ENCODE measurements around the gene MED1.
A peak's percentile ranks its signal among the peaks of the same experiment; 100 is the strongest.

MED1 gene

DNA sequence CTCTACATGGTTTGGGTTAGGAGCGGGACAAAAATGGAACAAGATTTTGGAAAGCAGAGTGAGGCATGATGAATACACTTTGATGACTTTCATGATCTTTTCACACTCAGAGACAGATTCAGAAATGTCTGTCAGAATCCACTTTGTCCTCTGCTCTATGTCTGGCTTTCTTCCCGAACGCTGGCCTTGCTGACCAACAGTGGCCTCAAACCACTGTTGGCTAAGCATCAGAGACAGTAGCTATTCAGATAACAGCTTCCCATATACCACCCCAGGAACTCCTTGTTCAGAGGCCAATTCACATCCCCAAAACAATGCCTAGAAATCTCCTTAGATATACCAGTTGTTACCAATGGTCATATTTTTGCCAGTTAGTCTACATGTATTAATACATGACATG lies 90.5 kb downstream of the MED1 start:
- no peak for TF ChIP-seq CTCF (conservative IDR thresholded peaks at IDR 0.05; ENCODE audit: low read length)
- no peak for DNase-seq (ENCODE audit: low read depth)
- no peak overlapping the region for H3K4me3 ChIP-seq (ENCODE audit: low read length)

GRCh38 chr17:39359994-39360393 lies 91.1 kb downstream of the MED1 start:
- H3K4me3 ChIP-seq (ENCODE audit: low read length) = no peak overlapping the region
- TF ChIP-seq CTCF (conservative IDR thresholded peaks at IDR 0.05; ENCODE audit: low read length) = no peak
- no peak for DNase-seq (ENCODE audit: low read depth)

GRCh38 chr17:39357986-39358385 lies 93.1 kb downstream of the MED1 start:
- no peak for TF ChIP-seq CTCF (conservative IDR thresholded peaks at IDR 0.05; ENCODE audit: low read length)
- no peak overlapping the region for H3K4me3 ChIP-seq (ENCODE audit: low read length)
- no peak for DNase-seq (ENCODE audit: low read depth)

DNA sequence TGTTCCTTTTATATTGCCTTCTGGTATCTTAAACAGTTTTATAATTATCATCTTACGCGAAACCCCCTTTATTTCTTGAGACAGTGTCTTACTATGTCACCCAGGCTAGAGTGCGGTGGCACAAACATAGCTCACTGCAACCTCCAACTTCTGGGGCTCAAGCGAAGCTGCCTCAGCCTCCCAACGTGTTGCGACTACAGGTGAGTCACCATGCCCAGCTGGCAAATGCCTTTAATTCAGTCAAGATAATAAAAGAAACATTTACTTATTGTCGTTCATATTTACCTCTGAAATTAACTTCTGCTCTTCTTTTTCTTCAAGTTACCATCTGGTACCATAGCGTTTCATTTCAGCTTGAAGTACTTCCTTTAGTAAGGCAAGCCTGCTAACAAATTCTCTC lies 93.6 kb downstream of the MED1 start:
- no peak overlapping the region for H3K4me3 ChIP-seq (ENCODE audit: low read length)
- TF ChIP-seq CTCF (conservative IDR thresholded peaks at IDR 0.05; ENCODE audit: low read length) = no peak
- peak; percentile 25 for DNase-seq (ENCODE audit: low read depth)
